CD4-positive, alpha-beta T cell treated with Interleukin-6 for 4 hours (primary cell): ENCODE measurements around the gene OPTC.
"Not testable (repeated sequence)": the region's sequence is repeated elsewhere in the genome, so short reads cannot be mapped to it uniquely, and the experiment has no call there.

Experiments used
- DNase-seq: peaks from one replicate; pipeline ENCODE4 v3.0.0-alpha.2; 2020; ENCODE audit warnings: mixed read lengths

Gene OPTC

GRCh38 chr1:203492748-203493130, 1.2 kb upstream of the OPTC start:
- no peak for DNase-seq

GRCh38 chr1:203495845-203496244, 1.9 kb downstream of the OPTC start:
- no peak for DNase-seq

- DNase-seq = no peak
Measured at GRCh38 chr1:203497269-203497777, 3.4 kb downstream of the OPTC start.

GRCh38 chr1:203499643-203500278, 5.8 kb downstream of the OPTC start:
- DNase-seq = no peak

- no peak for DNase-seq
Measured at GRCh38 chr1:203500279-203500678, 6.3 kb downstream of the OPTC start.

GRCh38 chr1:203503836-203504235, 9.9 kb downstream of the OPTC start:
- DNase-seq = no peak

GRCh38 chr1:203504400-203505250, 10.7 kb downstream of the OPTC start:
- DNase-seq = peak; percentile 86

GRCh38 chr1:203505526-203506204, 11.7 kb downstream of the OPTC start:
- DNase-seq = no peak

- no peak for DNase-seq
Measured at GRCh38 chr1:203506858-203507626, 13.1 kb downstream of the OPTC start.

- no peak for DNase-seq
Measured at GRCh38 chr1:203507759-203508158, 13.8 kb downstream of the OPTC start.

- DNase-seq = no peak
Measured at GRCh38 chr1:203508463-203509073, 14.6 kb downstream of the OPTC start.

- no peak for DNase-seq
Measured at GRCh38 chr1:203509135-203509534, 15.2 kb downstream of the OPTC start.

GRCh38 chr1:203511513-203511912, 17.6 kb downstream of the OPTC start:
- no peak for DNase-seq

GRCh38 chr1:203511930-203512329, 18.0 kb downstream of the OPTC start:
- no peak for DNase-seq

GRCh38 chr1:203512517-203512847, 18.5 kb downstream of the OPTC start:
- no peak for DNase-seq

GRCh38 chr1:203512848-203513584, 19.1 kb downstream of the OPTC start:
- DNase-seq = peak; percentile 63

- DNase-seq = no peak
Measured at GRCh38 chr1:203513585-203514031, 19.7 kb downstream of the OPTC start.

- DNase-seq = no peak
Measured at GRCh38 chr1:203516184-203516583, 22.2 kb downstream of the OPTC start.

GRCh38 chr1:203516906-203517305, 23.0 kb downstream of the OPTC start:
- no peak for DNase-seq

- no peak for DNase-seq
Measured at GRCh38 chr1:203517426-203518110, 23.6 kb downstream of the OPTC start.

- DNase-seq = not testable (repeated sequence)
Measured at GRCh38 chr1:203518139-203518538, 24.2 kb downstream of the OPTC start.
